Measurements from ENCODE around the gene DNAJB14.

Gene DNAJB14

GRCh38 chr4:99861120-99861905, 85.1 kb downstream of the DNAJB14 start:
- DNase-seq: no peak

GRCh38 chr4:99860521-99860920, 85.9 kb downstream of the DNAJB14 start:
- DNase-seq: no peak

GRCh38 chr4:99859618-99860017, 86.8 kb downstream of the DNAJB14 start:
- DNase-seq: no peak

GRCh38 chr4:99857307-99857706, 89.1 kb downstream of the DNAJB14 start:
- DNase-seq: no peak

- DNase-seq: no peak
Measured at GRCh38 chr4:99856166-99856565, 90.3 kb downstream of the DNAJB14 start.

GRCh38 chr4:99855678-99856077, 90.7 kb downstream of the DNAJB14 start:
- no peak for DNase-seq

- no peak for DNase-seq
Measured at GRCh38 chr4:99853999-99854398, 92.4 kb downstream of the DNAJB14 start.

- no peak for DNase-seq
Measured at GRCh38 chr4:99853190-99853589, 93.2 kb downstream of the DNAJB14 start.

GRCh38 chr4:99852199-99852749, 94.1 kb downstream of the DNAJB14 start:
- no peak for DNase-seq

GRCh38 chr4:99848591-99849001, 97.8 kb downstream of the DNAJB14 start:
- DNase-seq: no peak

- DNase-seq: no peak
Measured at GRCh38 chr4:99847362-99847976, 98.9 kb downstream of the DNAJB14 start.

GRCh38 chr4:99846891-99847290, 99.5 kb downstream of the DNAJB14 start:
- DNase-seq: no peak

All from cortex of kidney (tissue), 1 donor.